HepG2 (cell line): ENCODE measurements around the gene KIF2C. TPM values are rescaled to one million over a fixed set of nuclear protein-coding genes. Genes with fewer than 3 reads are reported as not detected.
A peak's percentile ranks its signal among the peaks of the same experiment; 100 is the strongest.

Experiments
- BRD4 ChIP-seq: sonication (generic); formaldehyde crosslinking; IDR thresholded peaks from 2 replicates; pipeline ENCODE4 v1.4.0; 2020; ENCODE audit warnings: missing genetic modification reagents
- DNMT3B ChIP-seq: conservative IDR thresholded peaks from 2 replicates; pipeline ENCODE4 v1.6.1; 2016; ENCODE audit warnings: missing biosample characterization, control low read depth
- FIP1L1 ChIP-seq: fragments of 200-400 bp; formaldehyde crosslinking; IDR thresholded peaks from 2 replicates; pipeline ENCODE4 v1.6.1; 2018; ENCODE audit warnings: low read depth, mild to moderate bottlenecking, low read length, moderate library complexity, borderline replicate concordance; ENCODE audit not compliant: insufficient read depth
- HMG20B ChIP-seq: conservative IDR thresholded peaks from 2 replicates; pipeline ENCODE4 v1.6.1; 2016; ENCODE audit warnings: missing genetic modification reagents, missing compliant biosample characterization
- HNF4G ChIP-seq, 2 experiments: sonication (generic) in 1 of 2; formaldehyde crosslinking in 1 of 2; IDR thresholded peaks; 2 replicates each; pipeline versions ENCODE4 v1.4.0 to v1.6.1; 2011 to 2020; ENCODE audit warnings: borderline replicate concordance in 2 of 2, low read depth in 2 of 2, mild to moderate bottlenecking in 2 of 2, low read length in 1 of 2, missing genetic modification reagents in 1 of 2, moderate library complexity in 1 of 2
- KDM5A ChIP-seq: fragments of 200-600 bp; sonication (generic); IDR thresholded peaks from 2 replicates; pipeline ENCODE4 v1.7.0; 2018; ENCODE audit warnings: antibody characterized with exemption, mild to moderate bottlenecking, low read length, borderline replicate concordance
- KLF11 ChIP-seq: IDR thresholded peaks from 2 replicates; pipeline ENCODE4 v1.6.1; 2016; ENCODE audit warnings: missing compliant biosample characterization
- MAF1 ChIP-seq: sonication (generic); formaldehyde crosslinking; IDR thresholded peaks from 2 replicates; pipeline ENCODE4 v1.5.0; 2020; ENCODE audit warnings: missing genetic modification reagents, borderline replicate concordance
- MYNN ChIP-seq: sonication (generic); formaldehyde crosslinking; IDR thresholded peaks from 2 replicates; pipeline ENCODE4 v1.4.0; 2020; ENCODE audit warnings: mild to moderate bottlenecking, low read depth, missing genetic modification reagents
- NCOA5 ChIP-seq: sonication (generic); formaldehyde crosslinking; IDR thresholded peaks from 2 replicates; pipeline ENCODE4 v1.4.0; 2020; ENCODE audit warnings: missing genetic modification reagents
- ONECUT2 ChIP-seq: sonication (generic); formaldehyde crosslinking; IDR thresholded peaks from 2 replicates; pipeline ENCODE4 v1.4.0; 2020; ENCODE audit warnings: missing genetic modification reagents
- PHF20 ChIP-seq: sonication (generic); formaldehyde crosslinking; IDR thresholded peaks from 2 replicates; pipeline ENCODE4 v1.5.0; 2020; ENCODE audit warnings: mild to moderate bottlenecking, missing genetic modification reagents
- SNAI1 ChIP-seq: sonication (generic); formaldehyde crosslinking; IDR thresholded peaks from 2 replicates; pipeline ENCODE4 v1.5.0; 2020; ENCODE audit warnings: mild to moderate bottlenecking, missing genetic modification reagents, borderline replicate concordance
- SRF ChIP-seq: IDR thresholded peaks from 2 replicates; pipeline ENCODE4 v1.6.1; 2011; ENCODE audit warnings: mild to moderate bottlenecking, low read depth, low read length, moderate library complexity
- TSC22D2 ChIP-seq: sonication (generic); formaldehyde crosslinking; IDR thresholded peaks from 2 replicates; pipeline ENCODE4 v1.5.1; 2020; ENCODE audit warnings: missing genetic modification reagents, mild to moderate bottlenecking, borderline replicate concordance
- YY1 ChIP-seq: IDR thresholded peaks from 2 replicates; pipeline ENCODE4 v1.6.1; 2011; ENCODE audit warnings: low read length, low read depth, moderate library complexity, mild to moderate bottlenecking; ENCODE audit not compliant: insufficient read depth, insufficient replicate concordance
- ZNF709 ChIP-seq: sonication (generic); formaldehyde crosslinking; IDR thresholded peaks from 2 replicates; pipeline ENCODE4 v1.5.0; 2020; ENCODE audit warnings: mild to moderate bottlenecking, missing genetic modification reagents
- ZNF737 ChIP-seq: sonication (generic); formaldehyde crosslinking; IDR thresholded peaks from 2 replicates; pipeline ENCODE4 v1.5.0; 2020; ENCODE audit warnings: missing genetic modification reagents, mild to moderate bottlenecking, borderline replicate concordance
- ZNF788 ChIP-seq: sonication (generic); formaldehyde crosslinking; IDR thresholded peaks from 2 replicates; pipeline ENCODE4 v1.5.0; 2020; ENCODE audit warnings: mild to moderate bottlenecking, missing genetic modification reagents, borderline replicate concordance
- polyA plus RNA-seq, 8 experiments: library from polyadenylated mRNA; depleted of rRNA in 3 of 8; stranded (reverse) in 7 of 8; unstranded in 1 of 8; fragments of >200 nt; fragmentation: Illumina TruSeq in 4 of 8; extraction: Trizol in 4 of 8; gene quantifications; 2 replicates each; pipeline versions ENCODE4 v1.2.1 to v1.2.3, GENCODE V29; 2011 to 2016; ENCODE audit warnings: low read depth in 4 of 8, missing spikeins in 1 of 8, mixed read lengths in 1 of 8; ENCODE audit not compliant: insufficient read depth in 1 of 8
- total RNA-seq, 5 experiments: library from RNA; depleted of rRNA; stranded (reverse); fragments of >200 nt; fragmentation: Illumina TruSeq; extraction: Trizol; gene quantifications; 2 replicates each; pipeline ENCODE4 v1.2.3, GENCODE V29; 2016; ENCODE audit warnings: low read depth in 1 of 5
- TF ChIP-seq, protein P1 (sequence below): sonication (generic); formaldehyde crosslinking; conservative IDR thresholded peaks from 2 replicates; pipeline ENCODE4 v1.4.0; 2020; ENCODE audit warnings: missing genetic modification reagents
- TF ChIP-seq, protein P2 (sequence below): sonication (generic); formaldehyde crosslinking; IDR thresholded peaks from 2 replicates; pipeline ENCODE4 v1.4.0; 2020; ENCODE audit warnings: mild to moderate bottlenecking, missing genetic modification reagents
- TF ChIP-seq, protein P3 (sequence below): sonication (generic); formaldehyde crosslinking; IDR thresholded peaks from 2 replicates; pipeline ENCODE4 v1.4.0; 2020; ENCODE audit warnings: low read depth, mild to moderate bottlenecking, missing genetic modification reagents
- TF ChIP-seq, protein P4 (sequence below): sonication (generic); formaldehyde crosslinking; IDR thresholded peaks from 2 replicates; pipeline ENCODE4 v1.8.1; 2023; ENCODE audit warnings: missing genetic modification reagents, mild to moderate bottlenecking, borderline replicate concordance

KIF2C gene
- total and polyA plus RNA-seq, 2 of the 13 experiments (the other 11 are each of a cell fraction or from before 2014, with no cell fraction given): 29.7 to 53.7 TPM

DNA sequence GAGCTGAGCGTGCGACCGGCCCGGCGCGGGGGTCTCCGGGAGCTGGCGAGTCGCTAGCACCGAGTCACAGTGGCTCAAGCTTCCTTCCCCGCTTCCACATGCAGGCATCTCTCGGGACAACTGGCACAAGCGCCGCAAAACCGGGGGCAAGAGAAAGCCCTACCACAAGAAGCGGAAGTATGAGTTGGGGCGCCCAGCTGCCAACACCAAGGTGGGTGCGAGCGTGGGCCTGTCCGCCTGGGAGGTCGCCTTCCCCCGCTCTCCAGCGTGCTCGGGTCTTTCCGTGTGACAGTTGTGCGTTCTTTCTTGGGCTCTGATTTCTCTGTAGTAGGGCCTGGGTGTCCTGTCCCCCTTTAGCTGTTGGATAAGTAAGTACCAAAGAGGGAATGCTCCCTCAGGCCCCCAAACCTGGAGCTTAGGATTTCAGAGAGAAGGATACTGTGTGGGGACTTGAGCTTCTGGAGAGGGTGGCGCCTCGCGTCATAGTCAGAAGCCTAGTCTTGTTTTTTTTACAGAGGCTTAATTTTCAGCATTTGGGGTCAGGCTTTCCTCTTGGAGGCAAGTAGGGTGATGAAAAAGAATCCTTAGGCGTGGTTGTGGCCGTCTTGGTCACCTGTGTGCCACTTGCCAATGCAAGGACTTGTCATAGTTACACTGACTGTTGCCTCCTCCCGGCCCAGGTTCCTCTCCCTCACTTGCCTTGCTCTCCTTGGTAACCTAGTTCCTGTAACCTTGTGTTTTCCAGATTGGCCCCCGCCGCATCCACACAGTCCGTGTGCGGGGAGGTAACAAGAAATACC lies 36.5 kb downstream of the KIF2C start (continued):
- TF ChIP-seq, protein P1, sequence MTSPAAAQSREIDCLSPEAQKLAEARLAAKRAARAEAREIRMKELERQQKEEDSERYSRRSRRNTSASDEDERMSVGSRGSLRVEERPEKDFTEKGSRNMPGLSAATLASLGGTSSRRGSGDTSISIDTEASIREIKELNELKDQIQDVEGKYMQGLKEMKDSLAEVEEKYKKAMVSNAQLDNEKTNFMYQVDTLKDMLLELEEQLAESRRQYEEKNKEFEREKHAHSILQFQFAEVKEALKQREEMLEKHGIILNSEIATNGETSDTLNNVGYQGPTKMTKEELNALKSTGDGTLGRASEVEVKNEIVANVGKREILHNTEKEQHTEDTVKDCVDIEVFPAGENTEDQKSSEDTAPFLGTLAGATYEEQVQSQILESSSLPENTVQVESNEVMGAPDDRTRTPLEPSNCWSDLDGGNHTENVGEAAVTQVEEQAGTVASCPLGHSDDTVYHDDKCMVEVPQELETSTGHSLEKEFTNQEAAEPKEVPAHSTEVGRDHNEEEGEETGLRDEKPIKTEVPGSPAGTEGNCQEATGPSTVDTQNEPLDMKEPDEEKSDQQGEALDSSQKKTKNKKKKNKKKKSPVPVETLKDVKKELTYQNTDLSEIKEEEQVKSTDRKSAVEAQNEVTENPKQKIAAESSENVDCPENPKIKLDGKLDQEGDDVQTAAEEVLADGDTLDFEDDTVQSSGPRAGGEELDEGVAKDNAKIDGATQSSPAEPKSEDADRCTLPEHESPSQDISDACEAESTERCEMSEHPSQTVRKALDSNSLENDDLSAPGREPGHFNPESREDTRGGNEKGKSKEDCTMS (CRISPR knock-in tag): no peak
- TF ChIP-seq KLF11 (no peak), ZNF709 (CRISPR knock-in tag) (no peak), BRD4 (CRISPR knock-in tag) (no peak; the same call in 1 of the 2 replicates), MAF1 (no peak), PHF20 (no peak), ZNF737 (CRISPR knock-in tag) (no peak; the same call in 1 of the 2 replicates), ONECUT2 (CRISPR knock-in tag) (no peak), KDM5A (no peak), ZNF788 (CRISPR knock-in tag) (no peak), TSC22D2 (no peak), YY1 (no peak), HNF4G (IDR thresholded peaks at IDR 0.05; ENCODE audit: borderline replicate concordance, low read depth, low read length) (no peak), HNF4G (CRISPR knock-in tag; IDR thresholded peaks at IDR 0.05; ENCODE audit: borderline replicate concordance, low read depth) (no peak), MYNN (CRISPR knock-in tag) (no peak), SRF (no peak), DNMT3B (CRISPR knock-in tag) (no peak), FIP1L1 (no peak), HMG20B (CRISPR knock-in tag) (no peak), NCOA5 (no peak), SNAI1 (no peak)
- TF ChIP-seq, protein P2, sequence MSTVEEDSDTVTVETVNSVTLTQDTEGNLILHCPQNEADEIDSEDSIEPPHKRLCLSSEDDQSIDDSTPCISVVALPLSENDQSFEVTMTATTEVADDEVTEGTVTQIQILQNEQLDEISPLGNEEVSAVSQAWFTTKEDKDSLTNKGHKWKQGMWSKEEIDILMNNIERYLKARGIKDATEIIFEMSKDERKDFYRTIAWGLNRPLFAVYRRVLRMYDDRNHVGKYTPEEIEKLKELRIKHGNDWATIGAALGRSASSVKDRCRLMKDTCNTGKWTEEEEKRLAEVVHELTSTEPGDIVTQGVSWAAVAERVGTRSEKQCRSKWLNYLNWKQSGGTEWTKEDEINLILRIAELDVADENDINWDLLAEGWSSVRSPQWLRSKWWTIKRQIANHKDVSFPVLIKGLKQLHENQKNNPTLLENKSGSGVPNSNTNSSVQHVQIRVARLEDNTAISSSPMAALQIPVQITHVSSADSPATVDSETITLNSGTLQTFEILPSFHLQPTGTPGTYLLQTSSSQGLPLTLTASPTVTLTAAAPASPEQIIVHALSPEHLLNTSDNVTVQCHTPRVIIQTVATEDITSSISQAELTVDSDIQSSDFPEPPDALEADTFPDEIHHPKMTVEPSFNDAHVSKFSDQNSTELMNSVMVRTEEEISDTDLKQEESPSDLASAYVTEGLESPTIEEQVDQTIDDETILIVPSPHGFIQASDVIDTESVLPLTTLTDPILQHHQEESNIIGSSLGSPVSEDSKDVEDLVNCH (CRISPR knock-in tag): 0 out of 2 replicates have a peak, but pooled peaks have one; percentile 53
- TF ChIP-seq, protein P3, sequence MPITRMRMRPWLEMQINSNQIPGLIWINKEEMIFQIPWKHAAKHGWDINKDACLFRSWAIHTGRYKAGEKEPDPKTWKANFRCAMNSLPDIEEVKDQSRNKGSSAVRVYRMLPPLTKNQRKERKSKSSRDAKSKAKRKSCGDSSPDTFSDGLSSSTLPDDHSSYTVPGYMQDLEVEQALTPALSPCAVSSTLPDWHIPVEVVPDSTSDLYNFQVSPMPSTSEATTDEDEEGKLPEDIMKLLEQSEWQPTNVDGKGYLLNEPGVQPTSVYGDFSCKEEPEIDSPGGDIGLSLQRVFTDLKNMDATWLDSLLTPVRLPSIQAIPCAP (CRISPR knock-in tag): no peak
- TF ChIP-seq, protein P4, sequence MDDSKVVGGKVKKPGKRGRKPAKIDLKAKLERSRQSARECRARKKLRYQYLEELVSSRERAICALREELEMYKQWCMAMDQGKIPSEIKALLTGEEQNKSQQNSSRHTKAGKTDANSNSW (CRISPR knock-in tag): no peak
